IgD-negative memory B cell (primary cell): Measurements from ENCODE around the gene GNGT2. TPM values are rescaled to one million over a fixed set of nuclear protein-coding genes. Genes with fewer than 3 reads are reported as not detected.
"Not testable (repeated sequence)": the region's sequence is repeated elsewhere in the genome, so short reads cannot be mapped to it uniquely, and the experiment has no call there.

ENCODE experiments used
- H3K27ac Mint-ChIP-seq, 3 donors: one replicate each; pipeline ENCODE4 v1.8.0; 2020 to 2022; ENCODE audit warnings: mild to moderate bottlenecking in 3 of 3, mixed read lengths in 3 of 3, moderate library complexity in 1 of 3
- H3K27me3 Mint-ChIP-seq: one replicate; pipeline ENCODE4 v1.8.0; 2021; ENCODE audit warnings: mixed read lengths
- H3K36me3 Mint-ChIP-seq: one replicate; pipeline ENCODE4 v1.8.0; 2020; ENCODE audit warnings: mild to moderate bottlenecking, mixed read lengths
- H3K4me1 Mint-ChIP-seq, 3 donors: one replicate each; pipeline ENCODE4 v1.8.0; 2020 to 2022; ENCODE audit warnings: mixed read lengths in 3 of 3, mild to moderate bottlenecking in 1 of 3
- H3K4me3 Mint-ChIP-seq, 4 donors: one replicate each; pipeline ENCODE4 v1.8.0; 2020 to 2022; ENCODE audit warnings: mild to moderate bottlenecking in 4 of 4, mixed read lengths in 4 of 4, moderate library complexity in 3 of 4
- H3K9me3 Mint-ChIP-seq, 3 donors: one replicate each; pipeline ENCODE4 v1.8.0; 2020 to 2021; ENCODE audit warnings: mixed read lengths in 3 of 3, mild to moderate bottlenecking in 1 of 3
- polyA plus RNA-seq: library from polyadenylated mRNA; unstranded; fragments of 300-500 nt; fragmentation: Illumina TruSeq; gene quantifications from one replicate; pipeline ENCODE4 v1.2.3, GENCODE V29; 2021

GNGT2 gene
- polyA plus RNA-seq, 1 donor from 2014 or later = 10.3 TPM

- no peak overlapping the region for H3K27ac Mint-ChIP-seq
- no peak overlapping the region for H3K4me3 Mint-ChIP-seq
- H3K4me1 Mint-ChIP-seq = peaks cover 0 to 6% (median 0%) of the 10 kb centered on the region in 3 donors
- H3K27me3 Mint-ChIP-seq = no peaks in the 10 kb centered on the region
- H3K9me3 Mint-ChIP-seq = no peaks in the 10 kb centered on the region
- peaks cover 2% of the 10 kb centered on the region for H3K36me3 Mint-ChIP-seq
Measured at GRCh38 chr17:49201481-49201927, 8.9 kb downstream of the GNGT2 start.

GRCh38 chr17:49200423-49201083, 9.8 kb downstream of the GNGT2 start:
- Mint-ChIP-seq H3K4me3 (no peak overlapping the region), H3K27ac (no peak overlapping the region), H3K4me1 (peaks cover 0 to 6% (median 4%) of the 10 kb centered on the region in 3 donors), H3K36me3 (no peaks in the 10 kb centered on the region), H3K9me3 (no peaks in the 10 kb centered on the region), H3K27me3 (no peaks in the 10 kb centered on the region)

- Mint-ChIP-seq H3K4me3 (no peak overlapping the region), H3K27ac (no peak overlapping the region), H3K9me3 (no peaks in the 10 kb centered on the region), H3K27me3 (no peaks in the 10 kb centered on the region), H3K36me3 (no peaks in the 10 kb centered on the region), H3K4me1 (peaks cover 5 to 15% (median 9%) of the 10 kb centered on the region in 3 donors)
Measured at GRCh38 chr17:49198211-49198610, 12.2 kb downstream of the GNGT2 start.

- Mint-ChIP-seq H3K27ac (no peak overlapping the region), H3K27me3 (no peaks in the 10 kb centered on the region), H3K4me3 (peak overlapping the region in 1 of 4 donors; percentile 50), H3K9me3 (peaks cover 0 to 2% (median 0%) of the 10 kb centered on the region in 3 donors), H3K36me3 (no peaks in the 10 kb centered on the region), H3K4me1 (peaks cover 5 to 16% (median 14%) of the 10 kb centered on the region in 3 donors)
Measured at GRCh38 chr17:49197346-49197998, 12.9 kb downstream of the GNGT2 start.

GRCh38 chr17:49196520-49196919, 13.9 kb downstream of the GNGT2 start:
- Mint-ChIP-seq H3K9me3 (peaks cover 0 to 5% (median 0%) of the 10 kb centered on the region in 3 donors), H3K36me3 (no peaks in the 10 kb centered on the region), H3K27me3 (no peaks in the 10 kb centered on the region), H3K27ac (peak overlapping the region in 1 of 3 donors; percentile 11), H3K4me1 (peaks cover 7 to 21% (median 18%) of the 10 kb centered on the region in 3 donors), H3K4me3 (no peak overlapping the region)

GRCh38 chr17:49195751-49196150, 14.6 kb downstream of the GNGT2 start:
- no peak overlapping the region for H3K4me3 Mint-ChIP-seq
- H3K36me3 Mint-ChIP-seq = no peaks in the 10 kb centered on the region
- peaks cover 11 to 22% (median 21%) of the 10 kb centered on the region in 3 donors for H3K4me1 Mint-ChIP-seq
- H3K9me3 Mint-ChIP-seq = peaks cover 0 to 5% (median 0%) of the 10 kb centered on the region in 3 donors
- H3K27ac Mint-ChIP-seq = peak overlapping the region in 1 of 3 donors; percentile 22
- no peaks in the 10 kb centered on the region for H3K27me3 Mint-ChIP-seq

- peak overlapping the region in 2 of 3 donors; percentile 99 for H3K27ac Mint-ChIP-seq
- peak overlapping the region; percentile 93 to 99 (median 98) for H3K4me3 Mint-ChIP-seq
- peaks cover 0 to 5% (median 0%) of the 10 kb centered on the region in 3 donors for H3K9me3 Mint-ChIP-seq
- no peaks in the 10 kb centered on the region for H3K36me3 Mint-ChIP-seq
- H3K4me1 Mint-ChIP-seq = peaks cover 14 to 22% (median 21%) of the 10 kb centered on the region in 3 donors
- no peaks in the 10 kb centered on the region for H3K27me3 Mint-ChIP-seq
Measured at GRCh38 chr17:49194297-49194607, 16.1 kb downstream of the GNGT2 start.

- Mint-ChIP-seq H3K9me3 (peaks cover 0 to 5% (median 0%) of the 10 kb centered on the region in 3 donors), H3K27me3 (no peaks in the 10 kb centered on the region), H3K36me3 (no peaks in the 10 kb centered on the region), H3K27ac (peak overlapping the region; percentile 99 to 100 (median 99)), H3K4me1 (peaks cover 14 to 22% (median 21%) of the 10 kb centered on the region in 3 donors), H3K4me3 (peak overlapping the region; percentile 93 to 99 (median 98))
Measured at GRCh38 chr17:49193513-49194296, 16.7 kb downstream of the GNGT2 start.

GRCh38 chr17:49191917-49192741, 18.2 kb downstream of the GNGT2 start:
- no peaks in the 10 kb centered on the region for H3K36me3 Mint-ChIP-seq
- H3K9me3 Mint-ChIP-seq = peaks cover 0 to 5% (median 0%) of the 10 kb centered on the region in 3 donors
- peak overlapping the region; percentile 93 to 99 (median 98) for H3K4me3 Mint-ChIP-seq
- H3K27me3 Mint-ChIP-seq = no peaks in the 10 kb centered on the region
- peaks cover 14 to 22% (median 21%) of the 10 kb centered on the region in 3 donors for H3K4me1 Mint-ChIP-seq
- H3K27ac Mint-ChIP-seq = peak overlapping the region; percentile 99 to 100 (median 99)

GRCh38 chr17:49191409-49191916, 18.9 kb downstream of the GNGT2 start:
- Mint-ChIP-seq H3K4me3 (peak overlapping the region; percentile 93 to 99 (median 98)), H3K9me3 (peaks cover 0 to 5% (median 0%) of the 10 kb centered on the region in 3 donors), H3K36me3 (no peaks in the 10 kb centered on the region), H3K27ac (peak overlapping the region; percentile 99 to 100 (median 99)), H3K27me3 (no peaks in the 10 kb centered on the region), H3K4me1 (peaks cover 14 to 22% (median 21%) of the 10 kb centered on the region in 3 donors)

GRCh38 chr17:49190932-49191331, 19.4 kb downstream of the GNGT2 start:
- peak overlapping the region in 2 of 3 donors; percentile 23 to 26 for H3K27ac Mint-ChIP-seq
- H3K4me3 Mint-ChIP-seq = peak overlapping the region in 2 of 4 donors; percentile 41 to 52
- H3K27me3 Mint-ChIP-seq = no peaks in the 10 kb centered on the region
- no peaks in the 10 kb centered on the region for H3K36me3 Mint-ChIP-seq
- peaks cover 14 to 21% (median 21%) of the 10 kb centered on the region in 3 donors for H3K4me1 Mint-ChIP-seq
- H3K9me3 Mint-ChIP-seq = peaks cover 0 to 7% (median under 1%) of the 10 kb centered on the region in 3 donors

- no peak overlapping the region for H3K27ac Mint-ChIP-seq
- H3K27me3 Mint-ChIP-seq = no peaks in the 10 kb centered on the region
- peaks cover 5 to 8% (median 7%) of the 10 kb centered on the region in 3 donors for H3K4me1 Mint-ChIP-seq
- no peak overlapping the region for H3K4me3 Mint-ChIP-seq
- H3K36me3 Mint-ChIP-seq = no peaks in the 10 kb centered on the region
- H3K9me3 Mint-ChIP-seq = peaks cover 0 to 10% (median 6%) of the 10 kb centered on the region in 3 donors
Measured at GRCh38 chr17:49187301-49187700, 23.1 kb downstream of the GNGT2 start.

GRCh38 chr17:49185381-49185780, 25.0 kb downstream of the GNGT2 start:
- not testable (repeated sequence) for H3K27ac Mint-ChIP-seq, H3K4me3 Mint-ChIP-seq, H3K4me1 Mint-ChIP-seq, H3K27me3 Mint-ChIP-seq, H3K9me3 Mint-ChIP-seq, H3K36me3 Mint-ChIP-seq

- H3K27me3 Mint-ChIP-seq, H3K36me3 Mint-ChIP-seq, H3K4me3 Mint-ChIP-seq, H3K4me1 Mint-ChIP-seq, H3K9me3 Mint-ChIP-seq: not testable (repeated sequence)
- H3K27ac Mint-ChIP-seq = peak overlapping the region in 1 of 3 donors; percentile 44
Measured at GRCh38 chr17:49184522-49184921, 25.9 kb downstream of the GNGT2 start.
